HCT116 (cell line): ENCODE results near the gene VRK1. TPM values are rescaled to one million over a fixed set of nuclear protein-coding genes. Genes with fewer than 3 reads are reported as not detected.

Experiments used
- ATAC-seq: fragments of 200-7000 bp; cut with Tn5 transposase; 2 replicates; pipeline ENCODE4 v1.9.1; 2020; ENCODE audit warnings: mild to moderate bottlenecking, moderate library complexity
- BruUV-seq: library from RNA; stranded (reverse); fragments of 400-500 nt; replicated peaks from 2 replicates; lab custom pipeline; 2021; lab: Mats Ljungman, UMichigan
- CTCF ChIA-PET: fragments of 300-600 bp; sonication (Branson Sonifier 250); formaldehyde crosslinking; loops from one replicate; lab custom pipeline; 2021; ENCODE audit warnings: antibody characterized with exemption; lab: Charles Lee
- POLR2A ChIA-PET: fragments of 300-600, 350-600 bp; sonication (Branson Sonifier 250); formaldehyde crosslinking; loops from one replicate; lab custom pipeline; 2021; ENCODE audit warnings: antibody characterized with exemption; lab: Charles Lee
- RAD21 ChIA-PET, 2 experiments: fragments of 300-600 bp; sonication (Branson Sonifier 250); formaldehyde crosslinking; loops; one replicate each; lab custom pipeline; 2023; ENCODE audit warnings: low total read pairs in 2 of 2; ENCODE audit not compliant: uncharacterized antibody in 2 of 2, unreplicated experiment in 2 of 2, low non-redundant PET in 1 of 2; lab: Charles Lee
- DNase-seq: peaks from one replicate; pipeline ENCODE4 v3.0.0-alpha.2; 2010; ENCODE audit warnings: low read depth, low spot score
- H2AFZ ChIP-seq: fragments of 200-600 bp; shearing (Covaris generic), sonication (generic); 2 replicates; pipeline ENCODE4 v1.6.1; 2017; ENCODE audit warnings: low read depth, mixed run types, mixed read lengths, antibody characterized with exemption, low read length; ENCODE audit not compliant: poor library complexity, severe bottlenecking
- H3K27ac ChIP-seq: 2 replicates; pipeline ENCODE4 v1.5.1; 2012; ENCODE audit warnings: low read depth, low read length
- H3K27me3 ChIP-seq: fragments of 200-600 bp; sonication (generic); 2 replicates; pipeline ENCODE4 v1.6.1; 2016; ENCODE audit warnings: mixed run types, low read length, mixed read lengths; ENCODE audit not compliant: insufficient read depth
- H3K36me3 ChIP-seq, 2 experiments: fragments of 200-500 bp in 1 of 2; fragments of 200-600 bp in 1 of 2; sonication (Bioruptor generic) in 1 of 2; sonication (generic) in 1 of 2; 2 replicates each; pipeline versions ENCODE4 v1.5.1 to v1.6.1; 2014 to 2016; ENCODE audit warnings: low read length in 2 of 2, inconsistent platforms in 1 of 2, mixed read lengths in 1 of 2, mixed run types in 1 of 2; ENCODE audit not compliant: insufficient read depth in 2 of 2, control insufficient read depth in 1 of 2
- H3K4me1 ChIP-seq, 2 experiments: fragments of 200-600 bp in 1 of 2; sonication (generic) in 1 of 2; 2 replicates each; pipeline versions ENCODE4 v1.5.1 to v1.6.1; 2012 to 2017; ENCODE audit warnings: low read length in 2 of 2, inconsistent platforms in 1 of 2, mild to moderate bottlenecking in 1 of 2, mixed read lengths in 1 of 2, mixed run types in 1 of 2, moderate library complexity in 1 of 2; ENCODE audit not compliant: insufficient read depth in 2 of 2, control insufficient read depth in 1 of 2
- H3K4me2 ChIP-seq: fragments of 200-600 bp; sonication (generic); 2 replicates; pipeline ENCODE4 v1.6.1; 2017; ENCODE audit warnings: mixed run types, low read length, mixed read lengths
- H3K4me3 ChIP-seq, 2 experiments: fragments of 200-600 bp in 1 of 2; sonication (generic) in 1 of 2; replicated peaks in 1 of 2; 2 replicates each; pipeline ENCODE4 v1.5.1; 2011 to 2016; ENCODE audit warnings: low read length in 2 of 2, control low read depth in 1 of 2, low read depth in 1 of 2, mild to moderate bottlenecking in 1 of 2, mixed read lengths in 1 of 2, mixed run types in 1 of 2
- H3K79me2 ChIP-seq: fragments of 200-600 bp; sonication (generic); 2 replicates; pipeline ENCODE4 v1.6.1; 2017; ENCODE audit warnings: mild to moderate bottlenecking, mixed run types, low read length, moderate library complexity, mixed read lengths; ENCODE audit not compliant: insufficient read depth
- H3K9ac ChIP-seq: fragments of 200-600 bp; sonication (generic); 2 replicates; pipeline ENCODE4 v1.6.1; 2016; ENCODE audit warnings: low read length, mixed read lengths
- H3K9me2 ChIP-seq: fragments of 200-600 bp; sonication (generic), shearing (Covaris generic); 2 replicates; pipeline ENCODE4 v1.6.1; 2017; ENCODE audit warnings: mixed run types, mild to moderate bottlenecking, moderate library complexity; ENCODE audit not compliant: insufficient read depth
- H3K9me3 ChIP-seq, 2 experiments: fragments of 200-500 bp in 1 of 2; fragments of 200-600 bp in 1 of 2; sonication (Bioruptor generic) in 1 of 2; sonication (generic) in 1 of 2; 2 replicates each; pipeline ENCODE4 v1.6.1; 2014 to 2017; ENCODE audit warnings: low read length in 2 of 2, mixed read lengths in 2 of 2, inconsistent platforms in 1 of 2, low read depth in 1 of 2, mild to moderate bottlenecking in 1 of 2, mixed run types in 1 of 2, moderate library complexity in 1 of 2; ENCODE audit not compliant: control insufficient read depth in 1 of 2, insufficient read depth in 1 of 2
- H4K20me1 ChIP-seq: fragments of 200-600 bp; sonication (generic), shearing (Covaris generic); 2 replicates; pipeline ENCODE4 v1.6.1; 2017; ENCODE audit warnings: mixed run types, mild to moderate bottlenecking, moderate library complexity; ENCODE audit not compliant: insufficient read depth
- CEBPB ChIP-seq: IDR thresholded peaks from 2 replicates; pipeline ENCODE4 v1.6.1; 2012; ENCODE audit warnings: low read depth
- ELF1 ChIP-seq: IDR thresholded peaks from 2 replicates; pipeline ENCODE4 v1.6.1; 2012; ENCODE audit warnings: low read depth, borderline replicate concordance
- EZH2 ChIP-seq: fragments of 200-600 bp; sonication (generic); IDR thresholded peaks from 2 replicates; pipeline ENCODE4 v1.6.1; 2017; ENCODE audit warnings: antibody characterized with exemption, mixed run types
- POLR2AphosphoS5 ChIP-seq: IDR thresholded peaks from 2 replicates; pipeline ENCODE4 v1.6.1; 2011; ENCODE audit warnings: mild to moderate bottlenecking, low read depth, low read length, moderate library complexity
- SP1 ChIP-seq: IDR thresholded peaks from 2 replicates; pipeline ENCODE4 v1.6.1; 2012; ENCODE audit warnings: low read depth
- TCF7L2 ChIP-seq: IDR thresholded peaks from 2 replicates; pipeline ENCODE4 v1.7.0; 2011; ENCODE audit warnings: borderline replicate concordance, inconsistent platforms; ENCODE audit not compliant: insufficient read depth, insufficient read length; ENCODE audit errors: extremely low read depth
- YY1 ChIP-seq: IDR thresholded peaks from 2 replicates; pipeline ENCODE4 v1.6.1; 2011; ENCODE audit warnings: low read length, low read depth, moderate library complexity, mild to moderate bottlenecking; ENCODE audit not compliant: insufficient replicate concordance; ENCODE audit errors: extremely low read depth
- ZFX ChIP-seq: fragments of 450-650 bp; IDR thresholded peaks from 2 replicates; pipeline ENCODE4 v1.6.1; 2017
- ZNF274 ChIP-seq: fragments of 200-500 bp; sonication (Bioruptor generic); IDR thresholded peaks from 2 replicates; pipeline ENCODE4 v1.6.1; 2014; ENCODE audit warnings: mild to moderate bottlenecking, low read depth, low read length, inconsistent platforms
- intact Hi-C: fragments of 100-400 bp; cut with micrococcal nuclease; formaldehyde crosslinking; loops from 2 replicates; pipeline ENCODE4 v1.10.0; 2022
- total RNA-seq: library from RNA; stranded (reverse); gene quantifications from one replicate; pipeline ENCODE4 v1.2.1, GENCODE V29; 2021; ENCODE audit not compliant: unreplicated experiment
- TF ChIP-seq, protein P1 (sequence below): IDR thresholded peaks from 2 replicates; pipeline ENCODE4 v1.6.1; 2012
- TF ChIP-seq, protein P2 (sequence below): IDR thresholded peaks from 2 replicates; pipeline ENCODE4 v1.6.1; 2012; ENCODE audit warnings: low read depth

Gene VRK1
- total RNA-seq, 1 experiment from 2014 or later, result 51.4 TPM

- H3K9me2 ChIP-seq, result no peaks in the 10 kb centered on the region
- no peak overlapping the region for H3K4me3 ChIP-seq
- H2AFZ ChIP-seq, result no peak overlapping the region
- no peaks in the 10 kb centered on the region for H3K27me3 ChIP-seq
- no peaks in the 10 kb centered on the region for H3K36me3 ChIP-seq
- TF ChIP-seq ELF1 (no peak), TCF7L2 (no peak), ZNF274 (no peak), CEBPB (no peak), ZFX (no peak), EZH2 (no peak)
- TF ChIP-seq, protein P1, sequence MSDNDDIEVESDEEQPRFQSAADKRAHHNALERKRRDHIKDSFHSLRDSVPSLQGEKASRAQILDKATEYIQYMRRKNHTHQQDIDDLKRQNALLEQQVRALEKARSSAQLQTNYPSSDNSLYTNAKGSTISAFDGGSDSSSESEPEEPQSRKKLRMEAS, result no peak
- ChIA-PET RAD21 (no interaction called here), CTCF (no interaction called here), POLR2A (no interaction called here)
- intact Hi-C loops, result no loop called here
- H3K4me1 ChIP-seq, result no peaks in the 10 kb centered on the region
- no peaks in the 10 kb centered on the region for H4K20me1 ChIP-seq
- ATAC-seq (no peak), DNase-seq (no peak)
- no peak overlapping the region for H3K9ac ChIP-seq
- no TSS peak for BruUV-seq
- H3K9me3 ChIP-seq, result no peaks in the 10 kb centered on the region
- H3K79me2 ChIP-seq, result no peaks in the 10 kb centered on the region
- no peak overlapping the region for H3K4me2 ChIP-seq
- H3K27ac ChIP-seq, result no peak overlapping the region
These were observed 112.7 kb downstream of the VRK1 start for GRCh38 chr14:96909841-96910364.

DNA sequence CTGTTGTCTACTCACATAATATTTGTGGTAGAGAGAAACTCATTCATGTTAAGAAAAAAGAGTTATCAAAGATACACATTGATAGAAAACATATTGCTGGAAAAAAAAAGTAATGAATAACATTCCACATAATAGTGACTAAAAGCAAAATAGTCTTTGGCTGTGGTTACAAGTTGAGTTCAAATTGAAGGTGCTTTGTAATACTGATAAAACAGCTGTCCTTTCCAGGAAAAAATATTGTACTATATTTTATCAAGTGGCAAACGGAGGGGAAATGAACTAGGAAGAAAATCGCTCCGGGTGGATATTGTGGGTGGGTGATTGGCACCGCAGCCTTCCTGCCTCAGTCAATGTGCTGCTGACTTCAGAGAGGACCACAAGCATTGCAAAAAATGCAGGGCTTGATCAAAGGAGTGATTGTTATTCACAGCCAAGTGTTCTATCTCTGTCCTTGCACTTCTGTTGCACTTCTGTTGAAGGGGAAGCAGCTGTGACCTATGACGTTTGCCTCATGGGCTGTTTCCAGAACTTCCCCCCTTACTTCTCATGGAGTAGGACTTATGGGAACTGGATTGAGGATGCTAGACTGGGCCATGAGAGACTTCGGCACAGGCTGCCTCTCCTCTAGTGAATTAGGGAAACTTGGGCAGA is 114.4 kb downstream of the VRK1 start:
- intact Hi-C loops, result no loop called here
- Histone ChIP-seq H3K27ac (no peak overlapping the region), H3K27me3 (no peaks in the 10 kb centered on the region), H3K4me3 (no peak overlapping the region), H2AFZ (no peak overlapping the region), H3K9me3 (no peaks in the 10 kb centered on the region), H3K4me1 (no peaks in the 10 kb centered on the region), H4K20me1 (no peaks in the 10 kb centered on the region), H3K4me2 (no peak overlapping the region), H3K9ac (no peak overlapping the region), H3K9me2 (no peaks in the 10 kb centered on the region), H3K36me3 (no peaks in the 10 kb centered on the region), H3K79me2 (no peaks in the 10 kb centered on the region)
- DNase-seq (no peak), ATAC-seq (no peak)
- RAD21 ChIA-PET, result no interaction called here
- no peak for TF ChIP-seq YY1
- TF ChIP-seq, protein P2, sequence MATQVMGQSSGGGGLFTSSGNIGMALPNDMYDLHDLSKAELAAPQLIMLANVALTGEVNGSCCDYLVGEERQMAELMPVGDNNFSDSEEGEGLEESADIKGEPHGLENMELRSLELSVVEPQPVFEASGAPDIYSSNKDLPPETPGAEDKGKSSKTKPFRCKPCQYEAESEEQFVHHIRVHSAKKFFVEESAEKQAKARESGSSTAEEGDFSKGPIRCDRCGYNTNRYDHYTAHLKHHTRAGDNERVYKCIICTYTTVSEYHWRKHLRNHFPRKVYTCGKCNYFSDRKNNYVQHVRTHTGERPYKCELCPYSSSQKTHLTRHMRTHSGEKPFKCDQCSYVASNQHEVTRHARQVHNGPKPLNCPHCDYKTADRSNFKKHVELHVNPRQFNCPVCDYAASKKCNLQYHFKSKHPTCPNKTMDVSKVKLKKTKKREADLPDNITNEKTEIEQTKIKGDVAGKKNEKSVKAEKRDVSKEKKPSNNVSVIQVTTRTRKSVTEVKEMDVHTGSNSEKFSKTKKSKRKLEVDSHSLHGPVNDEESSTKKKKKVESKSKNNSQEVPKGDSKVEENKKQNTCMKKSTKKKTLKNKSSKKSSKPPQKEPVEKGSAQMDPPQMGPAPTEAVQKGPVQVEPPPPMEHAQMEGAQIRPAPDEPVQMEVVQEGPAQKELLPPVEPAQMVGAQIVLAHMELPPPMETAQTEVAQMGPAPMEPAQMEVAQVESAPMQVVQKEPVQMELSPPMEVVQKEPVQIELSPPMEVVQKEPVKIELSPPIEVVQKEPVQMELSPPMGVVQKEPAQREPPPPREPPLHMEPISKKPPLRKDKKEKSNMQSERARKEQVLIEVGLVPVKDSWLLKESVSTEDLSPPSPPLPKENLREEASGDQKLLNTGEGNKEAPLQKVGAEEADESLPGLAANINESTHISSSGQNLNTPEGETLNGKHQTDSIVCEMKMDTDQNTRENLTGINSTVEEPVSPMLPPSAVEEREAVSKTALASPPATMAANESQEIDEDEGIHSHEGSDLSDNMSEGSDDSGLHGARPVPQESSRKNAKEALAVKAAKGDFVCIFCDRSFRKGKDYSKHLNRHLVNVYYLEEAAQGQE, result no peak
- TF ChIP-seq POLR2AphosphoS5, result no peak
- no peak for TF ChIP-seq SP1
- no peak for TF ChIP-seq EZH2
- TF ChIP-seq ZNF274, result no peak
- no peak for TF ChIP-seq CEBPB
- BruUV-seq, result no TSS peak
- CTCF ChIA-PET, result no interaction called here
- POLR2A ChIA-PET, result no interaction called here
